ENCODE measurements around the gene HBS1L. TPM values are rescaled to one million over a fixed set of nuclear protein-coding genes. Genes with fewer than 3 reads are reported as not detected.

The HBS1L gene
- total RNA-seq, 4 donors from 2014 or later, result 39.2 to 54.8 (median 47.0) TPM

DNA sequence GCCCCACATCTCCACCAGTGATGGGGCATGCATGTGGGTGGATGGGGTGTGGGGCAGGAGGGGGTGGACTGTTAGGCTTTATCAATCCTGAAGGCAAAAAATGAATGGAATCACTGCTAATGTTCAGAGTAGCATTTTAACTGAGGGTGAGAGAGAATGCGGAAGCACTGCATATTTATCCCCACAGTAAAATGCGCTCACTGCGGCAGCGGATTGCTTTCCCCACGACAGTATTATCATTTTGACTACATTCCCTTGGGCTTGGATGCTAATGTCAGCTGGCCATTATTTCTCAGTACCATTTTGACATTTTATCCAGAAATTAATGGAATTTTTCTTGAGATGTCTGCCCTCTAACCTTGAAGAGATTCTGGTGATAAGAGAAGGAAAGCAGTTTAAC, 118.1 kb downstream of the HBS1L start:
- ATAC-seq (ENCODE audit: low FRiP score) (no peak), DNase-seq (ENCODE audit: low spot score) (no peak)
- TF ChIP-seq, protein P1, sequence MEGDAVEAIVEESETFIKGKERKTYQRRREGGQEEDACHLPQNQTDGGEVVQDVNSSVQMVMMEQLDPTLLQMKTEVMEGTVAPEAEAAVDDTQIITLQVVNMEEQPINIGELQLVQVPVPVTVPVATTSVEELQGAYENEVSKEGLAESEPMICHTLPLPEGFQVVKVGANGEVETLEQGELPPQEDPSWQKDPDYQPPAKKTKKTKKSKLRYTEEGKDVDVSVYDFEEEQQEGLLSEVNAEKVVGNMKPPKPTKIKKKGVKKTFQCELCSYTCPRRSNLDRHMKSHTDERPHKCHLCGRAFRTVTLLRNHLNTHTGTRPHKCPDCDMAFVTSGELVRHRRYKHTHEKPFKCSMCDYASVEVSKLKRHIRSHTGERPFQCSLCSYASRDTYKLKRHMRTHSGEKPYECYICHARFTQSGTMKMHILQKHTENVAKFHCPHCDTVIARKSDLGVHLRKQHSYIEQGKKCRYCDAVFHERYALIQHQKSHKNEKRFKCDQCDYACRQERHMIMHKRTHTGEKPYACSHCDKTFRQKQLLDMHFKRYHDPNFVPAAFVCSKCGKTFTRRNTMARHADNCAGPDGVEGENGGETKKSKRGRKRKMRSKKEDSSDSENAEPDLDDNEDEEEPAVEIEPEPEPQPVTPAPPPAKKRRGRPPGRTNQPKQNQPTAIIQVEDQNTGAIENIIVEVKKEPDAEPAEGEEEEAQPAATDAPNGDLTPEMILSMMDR (IDR thresholded peaks at IDR 0.05), result no peak

- ATAC-seq (ENCODE audit: low FRiP score), result no peak
- TF ChIP-seq, protein P1 (IDR thresholded peaks at IDR 0.05), result no peak
- DNase-seq (ENCODE audit: low spot score), result no peak
Measured at GRCh38 chr6:134934793-134935485, 119.7 kb downstream of the HBS1L start.

DNA sequence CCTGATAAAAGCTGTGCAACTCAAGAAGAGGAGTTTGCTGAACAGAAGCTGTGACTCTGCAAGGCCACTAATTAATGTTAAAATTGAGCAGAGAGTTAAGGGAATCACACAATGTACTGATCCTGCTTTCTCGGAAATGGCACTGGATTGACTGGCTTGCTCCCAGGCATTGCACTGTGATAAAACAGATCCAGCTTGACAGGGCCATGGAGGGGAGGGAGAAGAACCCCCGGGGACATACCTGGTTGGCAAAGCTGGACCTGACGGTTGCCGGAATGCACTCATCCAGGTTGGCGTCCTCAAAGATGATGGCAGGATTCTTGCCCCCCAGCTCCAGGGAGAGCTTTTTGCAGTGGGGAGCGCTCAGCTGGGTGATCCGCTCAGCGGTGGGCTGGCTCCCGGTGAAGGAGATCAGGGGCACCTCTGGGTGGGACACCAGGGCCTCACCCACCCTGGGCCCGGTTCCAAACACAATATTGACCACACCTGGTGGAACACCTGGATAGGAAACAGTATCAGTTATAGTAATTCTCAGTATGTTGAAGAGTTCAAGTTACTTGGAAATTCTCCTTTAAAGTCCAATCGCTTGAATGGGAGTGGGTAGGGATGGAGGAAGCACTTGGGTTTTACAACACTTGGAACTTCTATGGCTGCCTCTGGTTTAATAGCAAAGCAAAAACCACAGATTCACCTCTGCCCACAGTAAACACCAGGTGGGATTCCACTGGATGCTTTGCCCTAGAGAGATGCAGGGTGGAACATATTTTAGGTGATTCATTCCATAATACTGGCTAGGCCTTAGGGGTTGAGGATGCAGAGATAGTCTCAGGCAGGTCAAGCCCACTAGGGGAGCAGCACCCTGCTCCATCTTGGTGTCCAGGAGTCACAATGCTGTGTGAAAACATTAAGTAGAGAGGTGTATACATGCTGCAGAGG, 121.8 kb downstream of the HBS1L start:
- DNase-seq (ENCODE audit: low spot score) (no peak), ATAC-seq (ENCODE audit: low FRiP score) (no peak)
- TF ChIP-seq, protein P1 (IDR thresholded peaks at IDR 0.05), result no peak

DNA sequence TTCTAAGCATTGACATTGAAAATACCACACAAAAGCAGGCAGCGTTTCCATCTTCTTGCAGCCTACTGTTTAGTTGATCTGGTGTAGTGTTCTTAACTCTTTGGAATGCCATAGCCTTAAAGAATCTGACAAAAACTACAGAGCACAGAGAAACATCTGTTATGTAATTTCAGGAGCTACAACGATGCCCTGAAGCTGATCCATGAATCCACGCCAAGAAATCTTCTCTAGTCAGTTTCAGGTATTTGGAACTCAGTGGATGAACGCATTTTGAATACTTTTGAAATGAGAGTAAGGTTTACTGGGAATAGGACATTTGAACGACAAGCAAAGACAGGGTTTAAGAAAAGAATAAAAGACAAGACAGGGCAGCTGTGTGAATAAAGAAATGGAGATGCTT, 122.5 kb downstream of the HBS1L start:
- no peak for ATAC-seq (ENCODE audit: low FRiP score)
- no peak for DNase-seq (ENCODE audit: low spot score)
- TF ChIP-seq, protein P1 (IDR thresholded peaks at IDR 0.05), result no peak

GRCh38 chr6:134930463-134930862, 124.2 kb downstream of the HBS1L start:
- TF ChIP-seq, protein P1 (IDR thresholded peaks at IDR 0.05), result no peak
- no peak for DNase-seq (ENCODE audit: low spot score)
- no peak for ATAC-seq (ENCODE audit: low FRiP score)

DNA sequence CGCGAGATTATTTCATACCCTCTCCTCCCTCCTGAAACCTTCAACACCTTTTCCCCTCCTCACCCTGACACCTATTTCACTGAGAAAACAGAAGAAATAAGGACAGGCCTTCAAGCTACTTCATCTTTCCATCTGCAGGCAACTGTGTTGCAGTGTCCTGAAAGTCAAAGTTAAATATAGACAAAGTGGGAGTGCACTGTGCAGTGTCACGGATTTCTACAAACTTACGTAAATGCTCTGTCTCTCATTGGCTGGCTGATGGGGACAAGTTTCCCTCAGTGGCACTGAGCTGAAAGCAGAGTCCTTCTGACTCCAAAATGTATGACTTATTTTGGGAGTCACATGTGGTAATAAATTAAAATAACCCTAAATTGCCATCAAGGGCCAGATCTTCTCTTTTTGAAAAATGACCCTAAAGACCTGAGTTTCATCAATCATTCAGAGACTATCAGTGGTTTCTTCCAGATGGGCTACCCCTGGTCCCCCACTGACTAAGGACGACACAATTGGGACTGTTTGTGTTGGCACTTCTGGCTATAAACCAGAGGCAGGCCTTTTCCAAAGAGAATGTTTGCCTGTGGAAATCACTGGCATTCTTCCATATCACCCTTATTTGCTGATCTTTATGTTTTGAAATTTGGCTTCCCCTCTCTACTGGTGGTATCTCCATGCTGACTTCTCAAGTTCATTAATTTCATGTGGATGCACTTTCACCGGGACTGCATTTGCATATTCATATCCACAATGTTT, 126.3 kb downstream of the HBS1L start:
- ATAC-seq (ENCODE audit: low FRiP score) (no peak), DNase-seq (ENCODE audit: low spot score) (no peak)
- TF ChIP-seq, protein P1 (IDR thresholded peaks at IDR 0.05), result no peak
